Fibroblast of pulmonary artery (primary cell): ENCODE results near the gene BACH2.

Experiments
- DNase-seq: peaks from one replicate; pipeline ENCODE4 v3.0.0-alpha.2; 2010; ENCODE audit warnings: low read depth
- H3K4me3 ChIP-seq: replicated peaks from 2 replicates; pipeline ENCODE4 v1.5.1; 2011; ENCODE audit warnings: low read depth, mild to moderate bottlenecking, control low read depth, low read length, moderate library complexity
- CTCF ChIP-seq: IDR thresholded peaks from 2 replicates; pipeline ENCODE4 v1.5.1; 2011; ENCODE audit warnings: mild to moderate bottlenecking, control low read depth, low read length, inconsistent platforms; ENCODE audit errors: missing control alignments

Gene BACH2

GRCh38 chr6:89952686-89953085 lies 344.0 kb downstream of the BACH2 start:
- H3K4me3 ChIP-seq: no peak overlapping the region

GRCh38 chr6:89952105-89952671 lies 344.5 kb downstream of the BACH2 start:
- no peak overlapping the region for H3K4me3 ChIP-seq
- TF ChIP-seq CTCF: no peak
- DNase-seq: no peak

More at GRCh38 chr6:89952686-89953085, 344.0 kb downstream of the BACH2 start:
- no peak for TF ChIP-seq CTCF
- peak; percentile 26 for DNase-seq

DNA sequence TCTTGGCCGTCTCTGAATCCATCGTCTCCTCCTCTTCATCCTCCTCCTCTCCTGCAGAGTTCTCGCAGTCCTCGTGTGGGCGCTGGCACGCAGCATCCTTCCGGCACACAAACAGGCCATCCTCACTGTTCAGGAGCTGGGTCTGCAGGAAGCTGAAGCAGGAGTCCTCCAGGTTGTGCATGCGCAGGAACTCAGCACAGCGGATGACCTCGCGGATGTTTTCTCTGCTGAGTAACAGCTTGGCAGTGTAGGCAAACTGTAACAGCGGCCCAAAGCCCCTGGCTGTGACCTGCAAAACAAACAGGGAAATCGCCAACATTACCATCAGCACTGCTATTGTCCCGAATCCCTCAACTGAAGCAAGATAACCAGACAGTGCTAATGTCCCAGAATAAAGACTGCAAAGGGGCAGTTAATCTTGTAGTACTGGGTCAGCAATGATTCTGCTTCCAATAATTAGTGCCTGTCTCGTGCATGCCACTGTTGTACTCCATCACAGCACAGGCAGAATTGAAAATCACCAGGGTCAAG lies 345.0 kb downstream of the BACH2 start:
- no peak overlapping the region for H3K4me3 ChIP-seq
- TF ChIP-seq CTCF: no peak
- peak; percentile 30 for DNase-seq

DNA sequence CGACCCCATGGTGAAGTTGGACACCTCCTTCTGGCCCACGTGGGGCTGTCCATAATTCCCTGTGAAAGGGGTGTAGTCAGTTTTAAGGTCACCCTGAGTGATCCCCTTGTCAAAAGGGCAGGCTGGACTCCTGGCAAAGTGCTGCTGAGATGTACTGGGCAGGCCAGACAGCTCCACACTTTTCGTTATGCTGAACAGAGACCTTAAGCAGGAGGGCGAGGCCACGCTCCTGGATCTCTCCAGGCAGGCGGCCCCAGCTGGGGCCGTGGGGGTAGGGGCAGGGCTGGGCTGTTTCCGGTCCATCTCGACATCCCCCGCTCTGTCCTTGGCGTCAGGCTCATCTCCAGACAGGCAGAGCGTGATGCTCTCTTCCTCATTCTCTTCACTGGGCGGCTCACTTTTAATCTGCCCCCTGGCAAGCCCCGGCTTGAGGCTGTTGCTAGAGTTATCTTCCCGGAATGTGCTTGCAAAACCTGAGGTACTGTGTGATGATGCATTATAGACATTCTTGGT lies 345.7 kb downstream of the BACH2 start:
- no peak for TF ChIP-seq CTCF
- no peak overlapping the region for H3K4me3 ChIP-seq
- DNase-seq: peak; percentile 58

DNA sequence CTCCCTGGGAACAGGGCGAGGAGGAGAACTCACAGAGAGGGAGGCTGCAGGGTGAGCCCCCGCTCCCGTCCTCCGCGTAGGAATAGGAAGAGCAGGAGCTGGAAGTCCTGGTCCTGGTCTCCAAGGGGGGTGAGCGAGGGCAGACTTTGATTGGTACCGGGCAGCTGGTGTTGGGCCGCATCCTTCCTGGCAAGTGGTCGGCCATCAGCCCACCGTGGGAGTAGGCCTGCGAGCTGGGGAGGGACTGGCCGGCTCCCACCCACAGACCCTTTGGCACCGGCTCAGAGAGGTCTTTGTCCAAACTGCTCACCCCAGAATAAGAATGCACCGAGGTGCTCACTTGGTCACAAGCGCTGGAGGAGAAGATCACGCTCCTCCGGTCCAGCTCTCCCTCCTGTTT lies 346.2 kb downstream of the BACH2 start:
- no peak for DNase-seq
- H3K4me3 ChIP-seq: no peak overlapping the region
- no peak for TF ChIP-seq CTCF

GRCh38 chr6:89948876-89949275 lies 347.8 kb downstream of the BACH2 start:
- H3K4me3 ChIP-seq: no peak overlapping the region
- DNase-seq: no peak
- no peak for TF ChIP-seq CTCF

- TF ChIP-seq CTCF: peak; percentile 52
- DNase-seq: peak; percentile 41
- no peak overlapping the region for H3K4me3 ChIP-seq
These were observed 351.7 kb downstream of the BACH2 start for GRCh38 chr6:89944826-89945407.
